ENCODE data around the gene LRRTM3.

Gene LRRTM3

GRCh38 chr10:66980246-66980815 lies 54.5 kb downstream of the LRRTM3 start:
- no peaks in the 10 kb centered on the region for H3F3A ChIP-seq (ENCODE audit: control insufficient read depth, insufficient read depth)
- no peak overlapping the region for H3K27ac ChIP-seq (ENCODE audit: low read depth, low read length)
- no peaks in the 10 kb centered on the region for H4K20me1 ChIP-seq (ENCODE audit: control insufficient read depth, insufficient read depth, low read depth, low read length)
- H3K4me2 ChIP-seq (ENCODE audit: low read length), result no peak overlapping the region
- H3K9me3 ChIP-seq (ENCODE audit: control insufficient read depth, insufficient read depth, low read length), result no peaks in the 10 kb centered on the region
- TF ChIP-seq CTCF (IDR thresholded peaks at IDR 0.05; ENCODE audit: low read depth, low read length, poor library complexity, severe bottlenecking) (no peak), EZH2phosphoT487 (IDR thresholded peaks at IDR 0.05; ENCODE audit: borderline replicate concordance, low read length) (no peak)
- H3K79me2 ChIP-seq (ENCODE audit: control insufficient read depth, low read length), result no peaks in the 10 kb centered on the region
- H3K27me3 ChIP-seq (ENCODE audit: control insufficient read depth, low read length), result no peaks in the 10 kb centered on the region
- no peaks in the 10 kb centered on the region for H3K36me3 ChIP-seq (ENCODE audit: control insufficient read depth, low read length)
- H3K4me3 ChIP-seq (ENCODE audit: low read length), result no peak overlapping the region
- no peaks in the 10 kb centered on the region for H3K4me1 ChIP-seq (ENCODE audit: control insufficient read depth, low read length)
- no peaks in the 10 kb centered on the region for H3K9me2 ChIP-seq (replicated peaks; ENCODE audit: control insufficient read depth, low read length)

GRCh38 chr10:66981361-66982052 lies 55.7 kb downstream of the LRRTM3 start:
- H3K9me3 ChIP-seq (ENCODE audit: control insufficient read depth, insufficient read depth, low read length), result no peaks in the 10 kb centered on the region
- no peaks in the 10 kb centered on the region for H3K9me2 ChIP-seq (replicated peaks; ENCODE audit: control insufficient read depth, low read length)
- H3K27ac ChIP-seq (ENCODE audit: low read depth, low read length), result no peak overlapping the region
- H3F3A ChIP-seq (ENCODE audit: control insufficient read depth, insufficient read depth), result no peaks in the 10 kb centered on the region
- H3K36me3 ChIP-seq (ENCODE audit: control insufficient read depth, low read length), result no peaks in the 10 kb centered on the region
- no peaks in the 10 kb centered on the region for H4K20me1 ChIP-seq (ENCODE audit: control insufficient read depth, insufficient read depth, low read depth, low read length)
- H3K79me2 ChIP-seq (ENCODE audit: control insufficient read depth, low read length), result no peaks in the 10 kb centered on the region
- no peaks in the 10 kb centered on the region for H3K4me1 ChIP-seq (ENCODE audit: control insufficient read depth, low read length)
- H3K4me3 ChIP-seq (ENCODE audit: low read length), result no peak overlapping the region
- H3K27me3 ChIP-seq (ENCODE audit: control insufficient read depth, low read length), result no peaks in the 10 kb centered on the region
- no peak overlapping the region for H3K4me2 ChIP-seq (ENCODE audit: low read length)
- TF ChIP-seq CTCF (IDR thresholded peaks at IDR 0.05; ENCODE audit: low read depth, low read length, poor library complexity, severe bottlenecking), result no peak
- no peak for TF ChIP-seq EZH2phosphoT487 (IDR thresholded peaks at IDR 0.05; ENCODE audit: borderline replicate concordance, low read length)

GRCh38 chr10:66982053-66982420 lies 56.2 kb downstream of the LRRTM3 start:
- no peaks in the 10 kb centered on the region for H3K27me3 ChIP-seq (ENCODE audit: control insufficient read depth, low read length)
- H3K79me2 ChIP-seq (ENCODE audit: control insufficient read depth, low read length), result no peaks in the 10 kb centered on the region
- no peaks in the 10 kb centered on the region for H3K4me1 ChIP-seq (ENCODE audit: control insufficient read depth, low read length)
- H3K4me2 ChIP-seq (ENCODE audit: low read length), result no peak overlapping the region
- no peaks in the 10 kb centered on the region for H3K36me3 ChIP-seq (ENCODE audit: control insufficient read depth, low read length)
- H4K20me1 ChIP-seq (ENCODE audit: control insufficient read depth, insufficient read depth, low read depth, low read length), result no peaks in the 10 kb centered on the region
- H3K9me2 ChIP-seq (replicated peaks; ENCODE audit: control insufficient read depth, low read length), result no peaks in the 10 kb centered on the region
- no peak overlapping the region for H3K27ac ChIP-seq (ENCODE audit: low read depth, low read length)
- H3F3A ChIP-seq (ENCODE audit: control insufficient read depth, insufficient read depth), result no peaks in the 10 kb centered on the region
- no peak overlapping the region for H3K4me3 ChIP-seq (ENCODE audit: low read length)
- H3K9me3 ChIP-seq (ENCODE audit: control insufficient read depth, insufficient read depth, low read length), result no peaks in the 10 kb centered on the region
- no peak for TF ChIP-seq CTCF (IDR thresholded peaks at IDR 0.05; ENCODE audit: low read depth, low read length, poor library complexity, severe bottlenecking)
- no peak for TF ChIP-seq EZH2phosphoT487 (IDR thresholded peaks at IDR 0.05; ENCODE audit: borderline replicate concordance, low read length)
